Measurements from ENCODE around the gene NOL12. TPM values are rescaled to one million over a fixed set of nuclear protein-coding genes. Genes with fewer than 3 reads are reported as not detected.

The NOL12 gene
- total RNA-seq (2014; rRNA removed): 32.9 and 45.4 TPM in 2 replicates
- percentile 81 among the genes with signal in this experiment for Bru-seq, nascent RNA
- percentile 83 among the genes with signal in this experiment for BruChase-seq, experiment 1, labeled RNA remaining after a 6-hour chase
- BruChase-seq, experiment 2, labeled RNA remaining after a 2-hour chase: percentile 81 among the genes with signal in this experiment
- long read RNA-seq, transcript NOL12-202 (7 exons, 945 nt): minor isoform, 11 of 54 reads
- long read RNA-seq, transcript NOL12-201 (6 exons, 2,854 nt): major isoform, 29 of 54 reads
- long read RNA-seq, partial matches to known transcripts: 2 of 54 reads
- long read RNA-seq, other reads (novel, unspliced or antisense): 11 of 54 reads

- Histone ChIP-seq H2AFZ (ENCODE audit: low read length) (peak within 1 kb of the TSS; percentile 90), H3K4me2 (ENCODE audit: low read length) (peak within 1 kb of the TSS; percentile 99), H3K27ac (ENCODE audit: low read length) (peak within 1 kb of the TSS; percentile 77), H4K20me1 (ENCODE audit: low read length) (no peaks in the 10 kb centered on the region), H3K27me3 (ENCODE audit: low read length) (no peaks in the 10 kb centered on the region), H3K79me2 (ENCODE audit: low read length) (peaks cover 21% of the 10 kb centered on the region), H3K9ac (ENCODE audit: low read length) (peak within 1 kb of the TSS; percentile 95), H3K9me3 (ENCODE audit: low read length) (no peaks in the 10 kb centered on the region), H3K9me2 (replicated peaks; ENCODE audit: low read length) (no peaks in the 10 kb centered on the region), H3K4me1 (ENCODE audit: insufficient read depth, low read length) (peaks cover 17% of the 10 kb centered on the region), H3K4me3 (ENCODE audit: low read length) (peak within 1 kb of the TSS; percentile 100), H3F3A (ENCODE audit: low read length, unreplicated experiment) (no peaks in the 10 kb centered on the region), H3K36me3 (ENCODE audit: low read depth, low read length) (peaks cover 12% of the 10 kb centered on the region; the same call in 1 of the 2 replicates)
- ATAC-seq (peak; percentile 66), DNase-seq (peak; percentile 87)
- POLR2A ChIA-PET (ENCODE audit: unreplicated experiment): interaction anchor here (0.6 to 1.0 kb wide), 5 partner anchors 11 to 137 kb away, joined by 3 to 11 read pairs (median 6); partner anchors contain the start of genes GGA1, LGALS1 and PDXP
- intact Hi-C loops (cut with micrococcal nuclease): loop anchor here (10.0 kb wide), 1 partner anchor 119 kb away; the partner anchor contains the start of gene GCAT
- no peak for TF ChIP-seq CTCF (conservative IDR thresholded peaks at IDR 0.05; ENCODE audit: low read depth, low read length)
- no peak for TF ChIP-seq EZH2 (IDR thresholded peaks at IDR 0.05; ENCODE audit: low read length, unreplicated experiment)
- no peak for TF ChIP-seq EZH2phosphoT487 (IDR thresholded peaks at IDR 0.05; ENCODE audit: borderline replicate concordance, low read length)
- BruUV-seq (replicated peaks): TSS peak; percentile 88
- CTCF ChIA-PET: no interaction called here
Measured at GRCh38 chr22:37686002-37686982, at the start of gene NOL12. NOL12 (plus strand) TSS chr22:37686343; CDS start chr22:37686393, 50 bp downstream.

GRCh38 chr22:37636949-37637273, 49.2 kb upstream of the NOL12 start:
- H3K4me1 ChIP-seq (ENCODE audit: insufficient read depth, low read length): peaks cover 9% of the 10 kb centered on the region; the same call in 1 of the 2 replicates
- H3K9ac ChIP-seq (ENCODE audit: low read length): no peak overlapping the region

More at GRCh38 chr22:37636949-37637273, 49.2 kb upstream of the NOL12 start:
- Histone ChIP-seq H3K9me2 (replicated peaks; ENCODE audit: low read length) (no peaks in the 10 kb centered on the region), H3K4me2 (ENCODE audit: low read length) (no peak overlapping the region), H4K20me1 (ENCODE audit: low read length) (no peaks in the 10 kb centered on the region), H3K27ac (ENCODE audit: low read length) (no peak overlapping the region), H3K36me3 (ENCODE audit: low read depth, low read length) (no peaks in the 10 kb centered on the region), H3K27me3 (ENCODE audit: low read length) (no peaks in the 10 kb centered on the region), H2AFZ (ENCODE audit: low read length) (no peak overlapping the region), H3K9me3 (ENCODE audit: low read length) (no peaks in the 10 kb centered on the region), H3K79me2 (ENCODE audit: low read length) (0 out of 2 replicates have a peak, but pooled peaks cover 6% of the 10 kb centered on the region), H3K4me3 (ENCODE audit: low read length) (no peak overlapping the region), H3F3A (ENCODE audit: low read length, unreplicated experiment) (no peaks in the 10 kb centered on the region)
- intact Hi-C loops (cut with micrococcal nuclease): no loop called here
- ATAC-seq (no peak), DNase-seq (no peak)
- no TSS peak for BruUV-seq (replicated peaks)
- TF ChIP-seq EZH2 (IDR thresholded peaks at IDR 0.05; ENCODE audit: low read length, unreplicated experiment): no peak
- TF ChIP-seq CTCF (conservative IDR thresholded peaks at IDR 0.05; ENCODE audit: low read depth, low read length): no peak
- no peak for TF ChIP-seq EZH2phosphoT487 (IDR thresholded peaks at IDR 0.05; ENCODE audit: borderline replicate concordance, low read length)
- CTCF ChIA-PET: no interaction called here
- POLR2A ChIA-PET (ENCODE audit: unreplicated experiment): no interaction called here

Data from PC-3 (cell line).